Measurements from ENCODE around the gene ILK. TPM values are rescaled to one million over a fixed set of nuclear protein-coding genes. Genes with fewer than 3 reads are reported as not detected.

The ILK gene
- total RNA-seq, 1 donor from 2014 or later = 209 TPM

DNA sequence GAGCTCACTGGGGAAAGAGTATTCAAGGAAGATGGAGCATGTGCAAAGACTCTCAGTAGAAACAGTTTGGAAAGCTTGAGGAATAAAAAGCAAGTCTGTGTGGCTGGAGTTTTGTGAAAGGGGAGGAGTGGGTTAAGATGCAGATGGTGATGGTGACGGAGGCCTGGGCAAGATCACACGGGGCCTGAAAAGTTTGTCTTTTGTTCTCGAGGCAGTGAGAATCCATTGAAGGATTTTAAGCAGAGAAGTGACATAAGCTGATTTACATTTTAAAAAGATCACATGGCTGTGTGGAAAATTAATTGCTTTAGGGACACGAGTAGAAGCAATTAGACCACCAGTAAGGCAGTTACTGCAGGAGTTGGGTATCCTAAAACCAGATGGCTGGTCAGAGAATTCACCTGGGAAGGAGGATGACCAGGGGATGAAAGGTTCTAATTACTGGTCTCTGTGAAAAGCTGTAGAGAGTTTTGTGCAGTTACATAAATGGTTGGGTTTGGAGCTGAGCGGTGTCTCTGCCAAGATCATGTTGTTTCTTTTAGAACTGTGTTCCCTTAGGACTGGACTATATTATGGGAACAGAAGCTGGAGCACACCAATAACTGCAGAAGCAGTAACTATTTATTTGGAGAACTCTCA is 7.2 kb upstream of the ILK start:
- Histone ChIP-seq H3K27me3 (ENCODE audit: insufficient read depth, low read length) (no peaks in the 10 kb centered on the region), H3K4me1 (ENCODE audit: insufficient read depth, low read length) (no peaks in the 10 kb centered on the region), H3K9ac (ENCODE audit: low read length) (no peak overlapping the region), H4K20me1 (ENCODE audit: insufficient read depth, low read length) (peaks cover 44% of the 10 kb centered on the region), H3K79me2 (ENCODE audit: insufficient read depth, low read length) (peaks cover 45% of the 10 kb centered on the region), H3K4me3 (ENCODE audit: insufficient read depth, low read depth, low read length) (no peak overlapping the region), H3K27ac (ENCODE audit: low read depth, low read length) (no peak overlapping the region), H3K36me3 (ENCODE audit: insufficient read depth, low read length) (peaks cover 54% of the 10 kb centered on the region), H3K9me3 (ENCODE audit: insufficient read depth, low read depth, low read length) (no peaks in the 10 kb centered on the region), H3K4me2 (ENCODE audit: low read length) (no peak overlapping the region), H2AFZ (ENCODE audit: low read depth, low read length) (no peak overlapping the region)
- DNase-seq (ENCODE audit: low read depth) = no peak
- Mint-ChIP-seq H3K27ac (ENCODE audit: unreplicated experiment) (no peak overlapping the region), H3K36me3 (ENCODE audit: low read depth, unreplicated experiment) (peaks cover 29% of the 10 kb centered on the region), H3K9me3 (ENCODE audit: unreplicated experiment) (no peaks in the 10 kb centered on the region), H3K4me1 (ENCODE audit: low read depth, unreplicated experiment) (peaks cover 6% of the 10 kb centered on the region), H3K27me3 (ENCODE audit: low read depth, unreplicated experiment) (no peaks in the 10 kb centered on the region), H3K4me3 (ENCODE audit: unreplicated experiment) (no peak overlapping the region)
- TF ChIP-seq, protein P1, sequence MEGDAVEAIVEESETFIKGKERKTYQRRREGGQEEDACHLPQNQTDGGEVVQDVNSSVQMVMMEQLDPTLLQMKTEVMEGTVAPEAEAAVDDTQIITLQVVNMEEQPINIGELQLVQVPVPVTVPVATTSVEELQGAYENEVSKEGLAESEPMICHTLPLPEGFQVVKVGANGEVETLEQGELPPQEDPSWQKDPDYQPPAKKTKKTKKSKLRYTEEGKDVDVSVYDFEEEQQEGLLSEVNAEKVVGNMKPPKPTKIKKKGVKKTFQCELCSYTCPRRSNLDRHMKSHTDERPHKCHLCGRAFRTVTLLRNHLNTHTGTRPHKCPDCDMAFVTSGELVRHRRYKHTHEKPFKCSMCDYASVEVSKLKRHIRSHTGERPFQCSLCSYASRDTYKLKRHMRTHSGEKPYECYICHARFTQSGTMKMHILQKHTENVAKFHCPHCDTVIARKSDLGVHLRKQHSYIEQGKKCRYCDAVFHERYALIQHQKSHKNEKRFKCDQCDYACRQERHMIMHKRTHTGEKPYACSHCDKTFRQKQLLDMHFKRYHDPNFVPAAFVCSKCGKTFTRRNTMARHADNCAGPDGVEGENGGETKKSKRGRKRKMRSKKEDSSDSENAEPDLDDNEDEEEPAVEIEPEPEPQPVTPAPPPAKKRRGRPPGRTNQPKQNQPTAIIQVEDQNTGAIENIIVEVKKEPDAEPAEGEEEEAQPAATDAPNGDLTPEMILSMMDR (IDR thresholded peaks at IDR 0.05; ENCODE audit: insufficient read depth, low read depth, low read length) = no peak
- TF ChIP-seq EZH2 (IDR thresholded peaks at IDR 0.05; ENCODE audit: insufficient read depth, low read length) = no peak
- FAIRE-seq = no peak

DNA sequence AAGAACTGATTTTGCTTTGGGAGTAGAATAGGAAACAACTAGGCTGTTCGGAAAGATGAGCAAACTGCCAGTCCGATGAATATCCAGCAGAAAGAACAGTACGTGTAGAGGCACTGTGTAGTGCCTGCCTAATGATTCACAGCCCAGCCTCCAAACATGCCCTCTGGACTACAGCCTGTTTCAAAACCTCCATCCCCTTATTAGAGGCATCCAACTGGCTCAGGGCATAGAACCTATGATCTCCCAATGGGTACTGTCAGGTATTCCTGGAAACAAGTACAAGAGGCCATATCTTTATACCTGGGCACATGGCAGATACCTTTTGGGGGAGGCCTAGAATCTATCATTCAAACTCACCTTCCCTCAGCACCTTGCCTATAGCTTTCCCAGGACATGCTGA is 5.0 kb upstream of the ILK start:
- Histone ChIP-seq H3K4me2 (ENCODE audit: low read length) (no peak overlapping the region), H3K79me2 (ENCODE audit: insufficient read depth, low read length) (peaks cover 67% of the 10 kb centered on the region), H3K4me3 (ENCODE audit: insufficient read depth, low read depth, low read length) (no peak overlapping the region), H3K36me3 (ENCODE audit: insufficient read depth, low read length) (peaks cover 44% of the 10 kb centered on the region), H4K20me1 (ENCODE audit: insufficient read depth, low read length) (peaks cover 62% of the 10 kb centered on the region), H3K4me1 (ENCODE audit: insufficient read depth, low read length) (peaks cover 11% of the 10 kb centered on the region), H3K9me3 (ENCODE audit: insufficient read depth, low read depth, low read length) (no peaks in the 10 kb centered on the region), H2AFZ (ENCODE audit: low read depth, low read length) (no peak overlapping the region), H3K27me3 (ENCODE audit: insufficient read depth, low read length) (no peaks in the 10 kb centered on the region), H3K9ac (ENCODE audit: low read length) (no peak overlapping the region), H3K27ac (ENCODE audit: low read depth, low read length) (no peak overlapping the region)
- H3K4me3 Mint-ChIP-seq (ENCODE audit: unreplicated experiment) = no peak overlapping the region
- FAIRE-seq (no peak), DNase-seq (ENCODE audit: low read depth) (no peak)
- no peaks in the 10 kb centered on the region for H3K27me3 Mint-ChIP-seq (ENCODE audit: low read depth, unreplicated experiment)
- TF ChIP-seq, protein P1 (IDR thresholded peaks at IDR 0.05; ENCODE audit: insufficient read depth, low read depth, low read length) = no peak
- TF ChIP-seq EZH2 (IDR thresholded peaks at IDR 0.05; ENCODE audit: insufficient read depth, low read length) = no peak
- peaks cover 23% of the 10 kb centered on the region for H3K36me3 Mint-ChIP-seq (ENCODE audit: low read depth, unreplicated experiment)
- H3K4me1 Mint-ChIP-seq (ENCODE audit: low read depth, unreplicated experiment) = peaks cover 14% of the 10 kb centered on the region
- no peak overlapping the region for H3K27ac Mint-ChIP-seq (ENCODE audit: unreplicated experiment)
- H3K9me3 Mint-ChIP-seq (ENCODE audit: unreplicated experiment) = no peaks in the 10 kb centered on the region

DNA sequence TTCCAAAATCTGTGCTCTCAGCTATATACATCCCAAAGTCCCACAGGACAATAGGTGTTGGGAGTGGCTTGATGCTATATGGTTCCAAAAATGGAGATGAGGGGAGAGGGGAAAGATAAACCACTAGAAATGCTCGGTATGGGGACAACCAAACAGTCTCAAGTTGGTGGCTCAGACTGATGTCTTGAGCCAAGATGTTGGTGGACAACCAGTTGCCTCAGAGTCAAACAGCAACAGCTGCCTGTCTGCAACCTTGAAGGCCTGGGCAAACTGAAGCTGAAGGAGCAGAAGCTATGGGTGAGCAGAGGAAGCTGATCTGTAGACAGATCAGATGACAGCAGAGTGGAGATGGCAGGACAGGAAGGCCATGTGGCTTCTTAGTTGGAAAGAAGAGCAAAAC is 4.1 kb upstream of the ILK start:
- no peaks in the 10 kb centered on the region for H3K27me3 ChIP-seq (ENCODE audit: insufficient read depth, low read length)
- no peak for TF ChIP-seq EZH2 (IDR thresholded peaks at IDR 0.05; ENCODE audit: insufficient read depth, low read length)
- TF ChIP-seq, protein P1 (IDR thresholded peaks at IDR 0.05; ENCODE audit: insufficient read depth, low read depth, low read length) = no peak
- H3K4me3 Mint-ChIP-seq (ENCODE audit: unreplicated experiment) = no peak overlapping the region
- peaks cover 19% of the 10 kb centered on the region for H3K36me3 Mint-ChIP-seq (ENCODE audit: low read depth, unreplicated experiment)
- H3K79me2 ChIP-seq (ENCODE audit: insufficient read depth, low read length) = peaks cover 76% of the 10 kb centered on the region
- H3K9me3 ChIP-seq (ENCODE audit: insufficient read depth, low read depth, low read length) = no peaks in the 10 kb centered on the region
- DNase-seq (ENCODE audit: low read depth) (no peak), FAIRE-seq (no peak)
- H3K27ac ChIP-seq (ENCODE audit: low read depth, low read length) = no peak overlapping the region
- H3K4me3 ChIP-seq (ENCODE audit: insufficient read depth, low read depth, low read length) = no peak overlapping the region
- H3K9me3 Mint-ChIP-seq (ENCODE audit: unreplicated experiment) = no peaks in the 10 kb centered on the region
- H4K20me1 ChIP-seq (ENCODE audit: insufficient read depth, low read length) = peaks cover 62% of the 10 kb centered on the region
- H3K27me3 Mint-ChIP-seq (ENCODE audit: low read depth, unreplicated experiment) = no peaks in the 10 kb centered on the region
- H2AFZ ChIP-seq (ENCODE audit: low read depth, low read length) = no peak overlapping the region
- H3K4me1 Mint-ChIP-seq (ENCODE audit: low read depth, unreplicated experiment) = peaks cover 11% of the 10 kb centered on the region
- no peak overlapping the region for H3K27ac Mint-ChIP-seq (ENCODE audit: unreplicated experiment)
- no peak overlapping the region for H3K4me2 ChIP-seq (ENCODE audit: low read length)
- no peak overlapping the region for H3K9ac ChIP-seq (ENCODE audit: low read length)
- H3K36me3 ChIP-seq (ENCODE audit: insufficient read depth, low read length) = peaks cover 44% of the 10 kb centered on the region
- peaks cover 11% of the 10 kb centered on the region for H3K4me1 ChIP-seq (ENCODE audit: insufficient read depth, low read length)
